IMR-90 (cell line): Measurements from ENCODE around the gene ARHGAP5. TPM values are rescaled to one million over a fixed set of nuclear protein-coding genes. Genes with fewer than 3 reads are reported as not detected.
A peak's percentile ranks its signal among the peaks of the same experiment; 100 is the strongest.

Experiments used
- ATAC-seq: fragments of 200-7000 bp; cut with Tn5 transposase; 2 replicates; pipeline ENCODE4 v1.9.1; 2020; ENCODE audit warnings: low read depth, mild to moderate bottlenecking, moderate library complexity
- BruUV-seq: library from RNA; stranded (reverse); fragments of 400-500 nt; replicated peaks from 2 replicates; lab custom pipeline; 2021; lab: Mats Ljungman, UMichigan
- CTCF ChIA-PET: fragments of 300-600 bp; formaldehyde crosslinking; extraction: SDS; loops from one replicate; lab custom pipeline; 2021; ENCODE audit warnings: antibody characterized with exemption; lab: Yijun Ruan, JAX
- POLR2A ChIA-PET: fragments of 300-600 bp; sonication (Branson Sonifier 250); formaldehyde crosslinking; loops from one replicate; lab custom pipeline; 2022; ENCODE audit warnings: antibody characterized with exemption; ENCODE audit not compliant: unreplicated experiment; lab: Charles Lee
- DNase-seq: peaks from one replicate; pipeline ENCODE4 v3.0.0; 2013
- H2AFZ ChIP-seq: replicated peaks from 2 replicates; pipeline ENCODE3; 2013; ENCODE audit warnings: low read length, mild to moderate bottlenecking; ENCODE audit not compliant: poor library complexity
- H2AK5ac ChIP-seq: 2 replicates; pipeline ENCODE4 v1.6.1; 2013; ENCODE audit warnings: low read depth, low read length, inconsistent platforms
- H2AK9ac ChIP-seq: replicated peaks from 2 replicates; pipeline ENCODE3; 2013; ENCODE audit warnings: mild to moderate bottlenecking, low read depth, low read length, moderate library complexity; ENCODE audit not compliant: poor library complexity
- H2BK120ac ChIP-seq: 2 replicates; pipeline ENCODE4 v1.6.1; 2013; ENCODE audit warnings: low read depth, low read length, inconsistent platforms
- H2BK15ac ChIP-seq: 3 replicates; pipeline ENCODE4 v1.6.1; 2013; ENCODE audit warnings: low read depth, low read length, inconsistent platforms
- H2BK20ac ChIP-seq: 2 replicates; pipeline ENCODE4 v1.6.1; 2013; ENCODE audit warnings: low read depth, mild to moderate bottlenecking, inconsistent platforms, low read length, moderate library complexity
- H2BK5ac ChIP-seq: 2 replicates; pipeline ENCODE4 v1.6.1; 2013; ENCODE audit warnings: mild to moderate bottlenecking, low read depth, low read length, inconsistent platforms; ENCODE audit not compliant: poor library complexity, severe bottlenecking
- H3K14ac ChIP-seq: replicated peaks from 2 replicates; pipeline ENCODE4 v1.6.1; 2013; ENCODE audit warnings: low read depth, low read length, inconsistent platforms
- H3K18ac ChIP-seq: 2 replicates; pipeline ENCODE4 v1.6.1; 2013; ENCODE audit warnings: low read depth, low read length, control low read depth
- H3K23ac ChIP-seq: 2 replicates; pipeline ENCODE4 v1.6.1; 2013; ENCODE audit warnings: low read depth, low read length, inconsistent platforms
- H3K27ac ChIP-seq: 2 replicates; pipeline ENCODE4 v1.5.1; 2013; ENCODE audit warnings: mild to moderate bottlenecking, control low read depth, low read length; ENCODE audit not compliant: insufficient read depth
- H3K27me3 ChIP-seq: 2 replicates; pipeline ENCODE4 v1.6.1; 2013; ENCODE audit warnings: low read length; ENCODE audit not compliant: control insufficient read depth, insufficient read depth
- H3K36me3 ChIP-seq: 2 replicates; pipeline ENCODE4 v1.6.1; 2013; ENCODE audit warnings: low read length, mixed read lengths; ENCODE audit not compliant: control insufficient read depth, insufficient read depth
- H3K4ac ChIP-seq: 2 replicates; pipeline ENCODE4 v1.6.1; 2013; ENCODE audit warnings: low read depth, low read length, inconsistent platforms
- H3K4me1 ChIP-seq: 2 replicates; pipeline ENCODE4 v1.6.1; 2013; ENCODE audit warnings: low read length, mixed read lengths; ENCODE audit not compliant: control insufficient read depth, insufficient read depth
- H3K4me2 ChIP-seq: 2 replicates; pipeline ENCODE4 v1.6.1; 2013; ENCODE audit warnings: low read depth, mild to moderate bottlenecking, control low read depth, low read length, moderate library complexity
- H3K4me3 ChIP-seq: 2 replicates; pipeline ENCODE4 v1.5.1; 2013; ENCODE audit warnings: low read depth, mild to moderate bottlenecking, control low read depth, low read length, moderate library complexity; ENCODE audit not compliant: insufficient read depth
- H3K56ac ChIP-seq: 2 replicates; pipeline ENCODE4 v1.6.1; 2013; ENCODE audit warnings: low read length, inconsistent platforms; ENCODE audit not compliant: insufficient read depth; ENCODE audit errors: extremely low read depth
- H3K79me1 ChIP-seq, 2 experiments: 2 replicates each; pipeline ENCODE4 v1.6.1; 2013; ENCODE audit warnings: low read length in 2 of 2, inconsistent platforms in 1 of 2, low read depth in 1 of 2
- H3K9ac ChIP-seq: 2 replicates; pipeline ENCODE4 v1.6.1; 2013; ENCODE audit warnings: low read depth, low read length, control low read depth
- H3K9me1 ChIP-seq: 2 replicates; pipeline ENCODE4 v1.6.1; 2013; ENCODE audit warnings: low read length, inconsistent platforms; ENCODE audit not compliant: insufficient read depth
- H3K9me3 ChIP-seq: 2 replicates; pipeline ENCODE4 v1.6.1; 2013; ENCODE audit warnings: low read length; ENCODE audit not compliant: control insufficient read depth, insufficient read depth
- H4K20me1 ChIP-seq: 2 replicates; pipeline ENCODE4 v1.6.1; 2013; ENCODE audit warnings: low read length, inconsistent platforms; ENCODE audit not compliant: insufficient read depth
- H4K5ac ChIP-seq: 2 replicates; pipeline ENCODE4 v1.6.1; 2013; ENCODE audit warnings: mild to moderate bottlenecking, low read depth, low read length, control low read depth
- H4K8ac ChIP-seq, 2 experiments: 2 replicates each; pipeline ENCODE4 v1.6.1; 2013; ENCODE audit warnings: low read depth in 2 of 2, low read length in 2 of 2, control low read depth in 1 of 2, inconsistent platforms in 1 of 2
- H4K91ac ChIP-seq: 2 replicates; pipeline ENCODE4 v1.6.1; 2013; ENCODE audit warnings: low read depth, low read length, inconsistent platforms; ENCODE audit not compliant: insufficient read depth
- CEBPB ChIP-seq: IDR thresholded peaks from 2 replicates; pipeline ENCODE4 v1.6.1; 2012; ENCODE audit warnings: low read depth, low read length, improper control_type of control experiment
- MAFK ChIP-seq: IDR thresholded peaks from 2 replicates; pipeline ENCODE4 v1.6.1; 2012; ENCODE audit warnings: low read depth, low read length, improper control_type of control experiment
- MXI1 ChIP-seq: IDR thresholded peaks from 2 replicates; pipeline ENCODE4 v1.6.1; 2012; ENCODE audit warnings: low read depth, mild to moderate bottlenecking, low read length, moderate library complexity, borderline replicate concordance
- NFE2L2 ChIP-seq: fragments of 150-350 bp; IDR thresholded peaks from 2 replicates; pipeline ENCODE4 v1.6.1; 2016; ENCODE audit warnings: low read depth, mild to moderate bottlenecking, low read length
- RAD21 ChIP-seq: IDR thresholded peaks from 2 replicates; pipeline ENCODE4 v1.6.1; 2012; ENCODE audit warnings: low read length, improper control_type of control experiment
- RCOR1 ChIP-seq: IDR thresholded peaks from 2 replicates; pipeline ENCODE4 v1.6.1; 2012; ENCODE audit warnings: mild to moderate bottlenecking, low read length, improper control_type of control experiment; ENCODE audit not compliant: insufficient replicate concordance
- RFX5 ChIP-seq: IDR thresholded peaks from 2 replicates; pipeline ENCODE4 v1.8.0; 2012; ENCODE audit warnings: low read depth, mild to moderate bottlenecking, low read length, moderate library complexity
- SMC3 ChIP-seq: fragments of 150-350 bp; IDR thresholded peaks from 2 replicates; pipeline ENCODE4 v1.6.1; 2016; ENCODE audit warnings: low read depth, mild to moderate bottlenecking, antibody characterized with exemption, low read length, moderate library complexity
- WGBS, 2 experiments: methylation state at CpG; one replicate each; pipeline versions ENCODE4 v1.1.5 to v1.1.7; 2013; ENCODE audit warnings: missing lambda C conversion rate in 2 of 2; ENCODE audit not compliant: insufficient read length in 1 of 2; ENCODE audit errors: extremely low coverage in 2 of 2; 5-methylcytosine and 5-hydroxymethylcytosine counted together
- dilution Hi-C: fragments of 300-500 bp; cut with HindIII; formaldehyde crosslinking; loops from one replicate; pipeline ENCODE4 v1.14.3; 2018; ENCODE audit warnings: low sequenced_read_pairs; ENCODE audit not compliant: unreplicated experiment
- in situ Hi-C: fragments of 300-500 bp; cut with MboI; formaldehyde crosslinking; loops from 3 replicates; pipeline ENCODE4 v1.14.3; 2019; ENCODE audit warnings: low sequenced_read_pairs, inconsistent platforms, mixed read lengths
- intact Hi-C: fragments of 100-400 bp; cut with micrococcal nuclease; formaldehyde crosslinking; loops from 2 replicates; pipeline ENCODE4 v1.10.0; 2022
- polyA plus RNA-seq, 3 experiments: library from polyadenylated mRNA; depleted of rRNA; stranded (reverse); fragments of >200 nt; gene quantifications; 2 replicates each; pipeline ENCODE4 v1.2.3, GENCODE V29; 2012; ENCODE audit warnings: low replicate concordance in 1 of 3
- total RNA-seq: library from RNA; depleted of rRNA; stranded (reverse); fragments of >200 nt; gene quantifications from 2 replicates; pipeline ENCODE4 v1.2.3, GENCODE V29; 2012
- TF ChIP-seq, protein P1 (sequence below): fragments of 150-350 bp; IDR thresholded peaks from 2 replicates; pipeline ENCODE4 v1.6.1; 2016; ENCODE audit warnings: low read depth, mild to moderate bottlenecking, low read length, moderate library complexity, borderline replicate concordance
- TF ChIP-seq, protein P2 (sequence below): fragments of 150-350 bp; IDR thresholded peaks from 2 replicates; pipeline ENCODE4 v1.6.1; 2017; ENCODE audit warnings: mild to moderate bottlenecking, antibody characterized with exemption, low read length, low read depth

Gene ARHGAP5
- total and polyA plus RNA-seq, 2 of the 4 experiments (the other 2 are of a cell fraction), result 7.4 to 45.3 TPM

DNA sequence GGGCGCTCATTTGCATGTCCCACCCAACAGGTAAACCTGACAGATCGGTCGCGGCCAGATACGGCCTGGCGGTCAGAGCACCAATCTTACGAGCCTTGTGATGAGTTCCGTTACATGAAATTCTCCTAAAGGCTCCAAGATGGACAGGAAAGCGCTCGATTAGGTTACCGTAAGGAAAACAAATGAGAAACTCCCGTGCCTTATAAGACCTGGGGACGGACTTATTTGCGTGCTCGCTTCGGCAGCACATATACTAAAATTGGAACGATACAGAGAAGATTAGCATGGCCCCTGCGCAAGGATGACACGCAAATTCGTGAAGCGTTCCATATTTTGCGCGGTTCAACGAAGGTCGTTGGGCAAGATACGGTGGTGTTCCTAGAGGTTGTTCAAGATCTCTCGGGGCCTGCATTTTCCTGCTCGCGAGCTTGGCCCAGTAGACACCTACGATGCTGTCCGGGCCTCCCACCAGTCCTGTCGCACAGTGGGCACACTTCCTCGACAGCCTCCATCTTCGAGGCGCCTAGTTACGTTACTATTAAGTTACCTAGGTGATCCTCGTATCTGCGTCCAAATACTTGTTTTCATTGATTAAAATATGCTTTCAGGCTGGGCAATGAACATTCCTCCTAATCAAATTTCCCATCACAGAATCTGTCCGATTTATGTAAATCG, 124.8 kb downstream of the ARHGAP5 start, which contains the start of gene RNU6-7:
TSS of gene RNU6-7 (plus strand) at position 230 of the 675 bp plus-strand sequence.
- H2BK15ac ChIP-seq, result no peak within 1 kb of the TSS; the same call in 2 of the 3 replicates
- no TSS peak for BruUV-seq
- WGBS, 2 experiments, result 9% methylated on average over 13 of the region's 40 CpGs; no CpG with 5 or more reads in 1 of the 2 experiments
- H2BK20ac ChIP-seq, result no peak within 1 kb of the TSS
- H3K4ac ChIP-seq, result peak within 1 kb of the TSS; percentile 16
- no peaks in the 10 kb centered on the region for H3K36me3 ChIP-seq
- peak within 1 kb of the TSS; percentile 91 for H3K4me2 ChIP-seq
- no peaks in the 10 kb centered on the region; the same call in 1 of the 2 replicates for H4K20me1 ChIP-seq
- no peak within 1 kb of the TSS for H3K14ac ChIP-seq
- H3K4me3 ChIP-seq, result peak within 1 kb of the TSS; percentile 67
- no peak within 1 kb of the TSS for H3K27ac ChIP-seq
- ChIA-PET CTCF (no interaction called here), POLR2A (no interaction called here)
- in situ Hi-C loops, result no loop called here
- peak within 1 kb of the TSS; percentile 46 for H3K9ac ChIP-seq
- dilution Hi-C loops, result no loop called here
- no peak within 1 kb of the TSS for H4K5ac ChIP-seq
- intact Hi-C loops, result loop anchor here (2.0 to 5.0 kb wide), 3 partner anchors 125 to 359 kb away; partner anchors contain the start of gene ARHGAP5
- H3K18ac ChIP-seq, result no peak within 1 kb of the TSS
- no peak within 1 kb of the TSS for H2BK120ac ChIP-seq
- DNase-seq, result peak; percentile 17
- no peak within 1 kb of the TSS for H2BK5ac ChIP-seq
- H2AK9ac ChIP-seq, result peak within 1 kb of the TSS; percentile 88
- H3K4me1 ChIP-seq, result no peaks in the 10 kb centered on the region
- H3K9me1 ChIP-seq, result peaks cover 6% of the 10 kb centered on the region; the same call in 1 of the 2 replicates
- H3K9me3 ChIP-seq, result no peaks in the 10 kb centered on the region
- H3K23ac ChIP-seq, result no peak within 1 kb of the TSS
- no peaks in the 10 kb centered on the region for H3K79me1 ChIP-seq
- no peak within 1 kb of the TSS for H4K91ac ChIP-seq
- H3K56ac ChIP-seq, result no peak within 1 kb of the TSS
- H2AK5ac ChIP-seq, result no peak within 1 kb of the TSS
- TF ChIP-seq, protein P1, sequence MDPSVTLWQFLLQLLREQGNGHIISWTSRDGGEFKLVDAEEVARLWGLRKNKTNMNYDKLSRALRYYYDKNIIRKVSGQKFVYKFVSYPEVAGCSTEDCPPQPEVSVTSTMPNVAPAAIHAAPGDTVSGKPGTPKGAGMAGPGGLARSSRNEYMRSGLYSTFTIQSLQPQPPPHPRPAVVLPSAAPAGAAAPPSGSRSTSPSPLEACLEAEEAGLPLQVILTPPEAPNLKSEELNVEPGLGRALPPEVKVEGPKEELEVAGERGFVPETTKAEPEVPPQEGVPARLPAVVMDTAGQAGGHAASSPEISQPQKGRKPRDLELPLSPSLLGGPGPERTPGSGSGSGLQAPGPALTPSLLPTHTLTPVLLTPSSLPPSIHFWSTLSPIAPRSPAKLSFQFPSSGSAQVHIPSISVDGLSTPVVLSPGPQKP, result no peak
- TF ChIP-seq RFX5 (no peak), CEBPB (no peak), RCOR1 (no peak), RAD21 (no peak), MAFK (no peak), MXI1 (no peak), NFE2L2 (no peak), SMC3 (no peak)
- TF ChIP-seq, protein P2, sequence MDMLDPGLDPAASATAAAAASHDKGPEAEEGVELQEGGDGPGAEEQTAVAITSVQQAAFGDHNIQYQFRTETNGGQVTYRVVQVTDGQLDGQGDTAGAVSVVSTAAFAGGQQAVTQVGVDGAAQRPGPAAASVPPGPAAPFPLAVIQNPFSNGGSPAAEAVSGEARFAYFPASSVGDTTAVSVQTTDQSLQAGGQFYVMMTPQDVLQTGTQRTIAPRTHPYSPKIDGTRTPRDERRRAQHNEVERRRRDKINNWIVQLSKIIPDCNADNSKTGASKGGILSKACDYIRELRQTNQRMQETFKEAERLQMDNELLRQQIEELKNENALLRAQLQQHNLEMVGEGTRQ, result no peak
- peak within 1 kb of the TSS; percentile 99 for H2AFZ ChIP-seq
- H3K27me3 ChIP-seq, result peaks cover 2% of the 10 kb centered on the region
- ATAC-seq, result peak; percentile 1; the same call in 1 of the 2 replicates
- H4K8ac ChIP-seq, result peak within 1 kb of the TSS in 1 of 2 experiments; percentile 58; a peak in 1 of 4 replicates
